ENCODE measurements around the gene OGDH. TPM values are rescaled to one million over a fixed set of nuclear protein-coding genes. Genes with fewer than 3 reads are reported as not detected.

OGDH gene
- total RNA-seq, 2 donors from 2014 or later: 53.2 to 106 TPM

- Mint-ChIP-seq H3K9me3 (no peaks in the 10 kb centered on the region), H3K36me3 (peaks cover 0 to 29% of the 10 kb centered on the region in 2 donors), H3K27ac (peak overlapping the region; percentile 97 to 100)
- ATAC-seq (peak; percentile 71 to 72), DNase-seq (ENCODE audit: low spot score in 2 of 2) (peak; percentile 81 to 84)
Measured at GRCh38 chr7:44638611-44639557, 32.5 kb downstream of the OGDH start.

GRCh38 chr7:44639671-44640321 is 33.4 kb downstream of the OGDH start:
- Mint-ChIP-seq H3K27ac (peak overlapping the region; percentile 97 to 100), H3K9me3 (no peaks in the 10 kb centered on the region), H3K36me3 (peaks cover 0 to 29% of the 10 kb centered on the region in 2 donors)
- DNase-seq (ENCODE audit: low spot score in 2 of 2): no peak
- ATAC-seq: no peak

- ATAC-seq (no peak), DNase-seq (ENCODE audit: low spot score in 2 of 2) (no peak)
- Mint-ChIP-seq H3K36me3 (peaks cover 5 to 29% of the 10 kb centered on the region in 2 donors), H3K27ac (no peak overlapping the region), H3K9me3 (no peaks in the 10 kb centered on the region)
Measured at GRCh38 chr7:44643206-44643605, 36.8 kb downstream of the OGDH start.

GRCh38 chr7:44645254-44645653 is 38.8 kb downstream of the OGDH start:
- peak overlapping the region in 1 of 2 donors; percentile 27 for H3K27ac Mint-ChIP-seq
- no peak for ATAC-seq
- DNase-seq (ENCODE audit: low spot score in 2 of 2): no peak
- peaks cover 5 to 19% of the 10 kb centered on the region in 2 donors for H3K36me3 Mint-ChIP-seq
- no peaks in the 10 kb centered on the region for H3K9me3 Mint-ChIP-seq

- no peak for DNase-seq (ENCODE audit: low spot score in 2 of 2)
- H3K9me3 Mint-ChIP-seq: no peaks in the 10 kb centered on the region
- no peak for ATAC-seq
- peaks cover 5 to 14% of the 10 kb centered on the region in 2 donors for H3K36me3 Mint-ChIP-seq
- H3K27ac Mint-ChIP-seq: no peak overlapping the region
Measured at GRCh38 chr7:44645696-44646095, 39.3 kb downstream of the OGDH start.

GRCh38 chr7:44646176-44646920 is 39.9 kb downstream of the OGDH start:
- ATAC-seq: no peak
- Mint-ChIP-seq H3K27ac (no peak overlapping the region), H3K9me3 (no peaks in the 10 kb centered on the region), H3K36me3 (peaks cover 5 to 13% of the 10 kb centered on the region in 2 donors)
- DNase-seq (ENCODE audit: low spot score in 2 of 2): no peak

- no peak for DNase-seq (ENCODE audit: low spot score in 2 of 2)
- no peak for ATAC-seq
- peak overlapping the region; percentile 46 to 88 for H3K27ac Mint-ChIP-seq
- H3K9me3 Mint-ChIP-seq: no peaks in the 10 kb centered on the region
- H3K36me3 Mint-ChIP-seq: peaks cover 5 to 7% of the 10 kb centered on the region in 2 donors
Measured at GRCh38 chr7:44646921-44647636, 40.7 kb downstream of the OGDH start.

- no peak for DNase-seq (ENCODE audit: low spot score in 2 of 2)
- Mint-ChIP-seq H3K36me3 (peaks cover 5 to 6% of the 10 kb centered on the region in 2 donors), H3K9me3 (no peaks in the 10 kb centered on the region), H3K27ac (peak overlapping the region in 1 of 2 donors; percentile 46)
- no peak for ATAC-seq
Measured at GRCh38 chr7:44647981-44648714, 41.7 kb downstream of the OGDH start.

GRCh38 chr7:44650242-44650641 is 43.8 kb downstream of the OGDH start:
- Mint-ChIP-seq H3K9me3 (no peaks in the 10 kb centered on the region), H3K36me3 (peaks cover 5 to 6% of the 10 kb centered on the region in 2 donors), H3K27ac (peak overlapping the region in 1 of 2 donors; percentile 18)
- DNase-seq (ENCODE audit: low spot score in 2 of 2): no peak
- ATAC-seq: no peak

- Mint-ChIP-seq H3K27ac (peak overlapping the region in 1 of 2 donors; percentile 84), H3K9me3 (no peaks in the 10 kb centered on the region), H3K36me3 (peaks cover 5 to 6% of the 10 kb centered on the region in 2 donors)
- no peak for ATAC-seq
- no peak for DNase-seq (ENCODE audit: low spot score in 2 of 2)
Measured at GRCh38 chr7:44650772-44651171, 44.3 kb downstream of the OGDH start.

- peaks cover 13 to 20% of the 10 kb centered on the region in 2 donors for H3K36me3 Mint-ChIP-seq
- DNase-seq (ENCODE audit: low spot score in 2 of 2): no peak
- no peak for ATAC-seq
- no peak overlapping the region for H3K27ac Mint-ChIP-seq
- H3K9me3 Mint-ChIP-seq: no peaks in the 10 kb centered on the region
Measured at GRCh38 chr7:44652535-44652934, 46.1 kb downstream of the OGDH start.

- no peak overlapping the region for H3K27ac Mint-ChIP-seq
- peaks cover 0 to 4% of the 10 kb centered on the region in 2 donors for H3K9me3 Mint-ChIP-seq
- ATAC-seq (no peak), DNase-seq (ENCODE audit: low spot score in 2 of 2) (no peak)
- peaks cover 10 to 29% of the 10 kb centered on the region in 2 donors for H3K36me3 Mint-ChIP-seq
Measured at GRCh38 chr7:44654255-44654796, 47.9 kb downstream of the OGDH start.

- no peak overlapping the region for H3K27ac Mint-ChIP-seq
- DNase-seq (ENCODE audit: low spot score in 2 of 2): no peak
- no peak for ATAC-seq
- H3K36me3 Mint-ChIP-seq: peaks cover 18 to 39% of the 10 kb centered on the region in 2 donors
- peaks cover 3 to 11% of the 10 kb centered on the region in 2 donors for H3K9me3 Mint-ChIP-seq
Measured at GRCh38 chr7:44655341-44655740, 48.9 kb downstream of the OGDH start.

GRCh38 chr7:44658979-44659378 is 52.6 kb downstream of the OGDH start:
- ATAC-seq: no peak
- no peak for DNase-seq (ENCODE audit: low spot score in 2 of 2)
- Mint-ChIP-seq H3K27ac (no peak overlapping the region), H3K9me3 (peaks cover 13 to 18% of the 10 kb centered on the region in 2 donors), H3K36me3 (peaks cover 41 to 69% of the 10 kb centered on the region in 2 donors)

- H3K36me3 Mint-ChIP-seq: peaks cover 37 to 65% of the 10 kb centered on the region in 2 donors
- ATAC-seq: no peak
- peaks cover 13 to 18% of the 10 kb centered on the region in 2 donors for H3K9me3 Mint-ChIP-seq
- no peak overlapping the region for H3K27ac Mint-ChIP-seq
- no peak for DNase-seq (ENCODE audit: low spot score in 2 of 2)
Measured at GRCh38 chr7:44661233-44661632, 54.8 kb downstream of the OGDH start.

Data from activated naive CD4-positive, alpha-beta T cell treated with anti-CD3 and anti-CD28 coated beads, Interleukin-2, amount 50 U/mL, for 72 hours (primary cell).